ENCODE measurements around the gene RAB5B. TPM values are rescaled to one million over a fixed set of nuclear protein-coding genes. Genes with fewer than 3 reads are reported as not detected.

RAB5B gene
- polyA plus RNA-seq, 3 donors: 44.0 to 63.0 (median 48.5) TPM

- Histone ChIP-seq H2AFZ (ENCODE audit: insufficient read depth, low read depth, low read length, poor library complexity, severe bottlenecking) (peak overlapping the region; percentile 77), H3K27ac (ENCODE audit: low read depth in 1 of 2, low read length in 2 of 2) (peak overlapping the region; percentile 85 to 92), H3K79me2 (ENCODE audit: insufficient read depth, low read length) (peaks cover 95% of the 10 kb centered on the region), H3K4me3 (replicated peaks in 1 of 3; ENCODE audit: low read depth in 2 of 3, low read length in 3 of 3) (peak overlapping the region; percentile 65 to 93 (median 91)), H4K20me1 (ENCODE audit: insufficient read depth, low read length) (peaks cover 30% of the 10 kb centered on the region), H3K27me3 (ENCODE audit: control insufficient read depth in 2 of 2, insufficient read depth in 2 of 2, low read length in 2 of 2) (no peaks in the 10 kb centered on the region), H3K4me2 (replicated peaks; ENCODE audit: extremely low read depth, low read length, poor library complexity, severe bottlenecking) (peak overlapping the region; percentile 83), H3K9me3 (replicated peaks in 1 of 2; ENCODE audit: control insufficient read depth in 1 of 2, insufficient read depth in 1 of 2, low read length in 2 of 2) (no peaks in the 10 kb centered on the region), H3K36me3 (replicated peaks in 1 of 2; ENCODE audit: control insufficient read depth in 1 of 2, insufficient read depth in 2 of 2, low read length in 2 of 2) (peaks cover 3 to 20% of the 10 kb centered on the region in 2 donors), H3K9ac (ENCODE audit: insufficient read depth, low read length, poor library complexity, severe bottlenecking) (peak overlapping the region; percentile 85), H3K4me1 (ENCODE audit: control insufficient read depth in 1 of 2, insufficient read depth in 2 of 2, low read length in 2 of 2) (peaks cover 41 to 46% of the 10 kb centered on the region in 2 donors)
- no peak for TF ChIP-seq CTCF (IDR thresholded peaks at IDR 0.05)
- intact Hi-C loops (cut with micrococcal nuclease): loop anchor here (2.0 to 5.0 kb wide), 5 partner anchors 46 to 189 kb away; partner anchors contain the start of genes DNAJC14 (in 1 of the 2), ORMDL2 (in 1 of the 2), RAB5B (in 1 of the 2) and SARNP (in 1 of the 2)
- Mint-ChIP-seq H3K4me3 (peak overlapping the region; percentile 96 to 98), H3K4me1 (peaks cover 48% of the 10 kb centered on the region), H3K9me3 (no peaks in the 10 kb centered on the region), H3K27me3 (ENCODE audit: low read depth in 3 of 3) (peaks cover 0 to 2% (median 0%) of the 10 kb centered on the region in 3 donors), H3K36me3 (peaks cover 18 to 31% of the 10 kb centered on the region in 2 donors), H3K27ac (peak overlapping the region; percentile 95 to 99 (median 97))
- DNase-seq: no peak
- 0% methylated on average over 3 of the region's 10 CpGs for WGBS (ENCODE audit: insufficient coverage)
Observed at GRCh38 chr12:55925870-55926737, 47.8 kb upstream of the RAB5B start.

DNA sequence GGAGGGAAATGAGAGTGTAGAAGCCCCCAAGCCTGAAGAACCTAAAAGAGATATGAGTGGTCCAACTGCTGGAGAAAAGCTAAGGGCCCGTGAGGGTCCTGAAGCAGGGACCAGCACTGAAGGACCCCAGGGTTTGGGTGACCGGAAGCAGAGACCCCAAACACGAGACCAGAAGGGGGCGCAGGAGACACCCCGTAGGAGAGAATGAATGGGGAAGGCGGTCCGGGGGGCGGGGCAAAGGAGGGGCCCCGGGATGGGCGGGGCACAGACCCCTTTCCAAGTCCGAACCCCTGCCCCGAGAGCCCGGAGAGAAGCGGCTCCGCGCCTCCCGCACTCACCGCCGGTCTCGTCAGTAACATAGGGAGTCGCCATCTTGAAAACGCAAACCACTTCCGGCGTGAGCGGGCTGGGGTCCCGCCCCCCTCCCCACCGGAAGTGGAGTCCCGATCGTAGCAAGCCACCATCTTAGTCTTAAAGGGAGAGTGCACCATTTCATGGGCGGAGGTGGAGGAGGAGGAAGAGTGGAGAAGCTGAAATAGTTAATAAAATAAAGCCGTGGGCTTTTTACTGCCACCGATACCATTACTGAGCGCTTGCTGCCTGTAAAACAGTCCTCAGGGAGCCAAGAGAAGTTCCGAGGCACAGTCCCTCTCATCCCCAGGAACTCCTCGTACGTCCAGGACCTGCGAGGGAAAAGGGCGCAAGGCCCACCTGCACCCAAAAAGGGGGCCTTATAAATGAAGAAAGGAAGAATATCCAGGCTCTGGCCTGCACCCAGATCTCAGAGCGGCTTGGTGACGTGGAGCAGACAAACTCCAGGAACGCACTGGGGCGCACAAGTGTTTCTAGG is 46.9 kb upstream of the RAB5B start:
- H3K4me1 ChIP-seq (ENCODE audit: control insufficient read depth in 1 of 2, insufficient read depth in 2 of 2, low read length in 2 of 2): peaks cover 46 to 51% of the 10 kb centered on the region in 2 donors
- TF ChIP-seq CTCF (IDR thresholded peaks at IDR 0.05): peak; percentile 78

More for the DNA sequence above, 46.9 kb upstream of the RAB5B start:
- H2AFZ ChIP-seq (ENCODE audit: insufficient read depth, low read depth, low read length, poor library complexity, severe bottlenecking): peak overlapping the region; percentile 77
- peaks cover 53% of the 10 kb centered on the region for H3K4me1 Mint-ChIP-seq
- H3K9me3 Mint-ChIP-seq: no peaks in the 10 kb centered on the region
- DNase-seq: peak; percentile 86 to 89 (median 88)
- H3K27me3 Mint-ChIP-seq (ENCODE audit: low read depth in 3 of 3): peaks cover 0 to 3% (median 1%) of the 10 kb centered on the region in 3 donors
- peak overlapping the region; percentile 83 for H3K4me2 ChIP-seq (replicated peaks; ENCODE audit: extremely low read depth, low read length, poor library complexity, severe bottlenecking)
- H3K9me3 ChIP-seq (replicated peaks in 1 of 2; ENCODE audit: control insufficient read depth in 1 of 2, insufficient read depth in 1 of 2, low read length in 2 of 2): no peaks in the 10 kb centered on the region
- peak overlapping the region; percentile 85 to 92 for H3K27ac ChIP-seq (ENCODE audit: low read depth in 1 of 2, low read length in 2 of 2)
- H4K20me1 ChIP-seq (ENCODE audit: insufficient read depth, low read length): peaks cover 21% of the 10 kb centered on the region
- peak overlapping the region; percentile 95 to 99 (median 97) for H3K27ac Mint-ChIP-seq
- H3K36me3 Mint-ChIP-seq: peaks cover 18 to 26% of the 10 kb centered on the region in 2 donors
- intact Hi-C loops (cut with micrococcal nuclease): loop anchor here (2.0 to 5.0 kb wide), 5 partner anchors 45 to 190 kb away; partner anchors contain the start of genes DNAJC14 (in 1 of the 2), ORMDL2 (in 1 of the 2), RAB5B (in 1 of the 2) and SARNP (in 1 of the 2)
- peaks cover 3 to 14% of the 10 kb centered on the region in 2 donors for H3K36me3 ChIP-seq (replicated peaks in 1 of 2; ENCODE audit: control insufficient read depth in 1 of 2, insufficient read depth in 2 of 2, low read length in 2 of 2)
- peak overlapping the region; percentile 85 for H3K9ac ChIP-seq (ENCODE audit: insufficient read depth, low read length, poor library complexity, severe bottlenecking)
- H3K79me2 ChIP-seq (ENCODE audit: insufficient read depth, low read length): peaks cover 90% of the 10 kb centered on the region
- no peaks in the 10 kb centered on the region for H3K27me3 ChIP-seq (ENCODE audit: control insufficient read depth in 2 of 2, insufficient read depth in 2 of 2, low read length in 2 of 2)
- peak overlapping the region; percentile 96 to 98 for H3K4me3 Mint-ChIP-seq
- peak overlapping the region; percentile 65 to 93 (median 91) for H3K4me3 ChIP-seq (replicated peaks in 1 of 3; ENCODE audit: low read depth in 2 of 3, low read length in 3 of 3)
- WGBS (ENCODE audit: insufficient coverage): under 1% methylated on average over 22 of the region's 42 CpGs
